Endodermal cell (in vitro differentiated cells): ENCODE data around the gene NIFK. TPM values are rescaled to one million over a fixed set of nuclear protein-coding genes. Genes with fewer than 3 reads are reported as not detected.
"Not testable (repeated sequence)": the region's sequence is repeated elsewhere in the genome, so short reads cannot be mapped to it uniquely, and the experiment has no call there.

Experiments used
- DNase-seq: peaks from one replicate; pipeline ENCODE4 v3.0.0-alpha.2; 2017
- H3K27ac ChIP-seq: 2 replicates; pipeline ENCODE4 v1.5.1; 2013; ENCODE audit warnings: mild to moderate bottlenecking, low read depth, low read length, moderate library complexity
- H3K27me3 ChIP-seq: 2 replicates; pipeline ENCODE4 v1.6.1; 2013; ENCODE audit warnings: mild to moderate bottlenecking, low read length, moderate library complexity; ENCODE audit not compliant: insufficient read depth, control insufficient read depth, poor library complexity, severe bottlenecking
- H3K36me3 ChIP-seq: 2 replicates; pipeline ENCODE4 v1.7.0; 2013; ENCODE audit warnings: mild to moderate bottlenecking, low read length, moderate library complexity; ENCODE audit not compliant: control insufficient read depth, insufficient read depth
- H3K4me1 ChIP-seq: one replicate; pipeline ENCODE4 v1.7.0; 2013; ENCODE audit warnings: low read length; ENCODE audit not compliant: control insufficient read depth, insufficient read depth
- H3K4me3 ChIP-seq: 2 replicates; pipeline ENCODE4 v1.5.1; 2013; ENCODE audit warnings: mild to moderate bottlenecking, low read length, moderate library complexity
- H3K9ac ChIP-seq: 2 replicates; pipeline ENCODE4 v1.6.1; 2013; ENCODE audit warnings: mild to moderate bottlenecking, low read length, moderate library complexity; ENCODE audit not compliant: poor library complexity, severe bottlenecking; ENCODE audit errors: extremely low read depth
- H3K9me3 ChIP-seq: 2 replicates; pipeline ENCODE4 v1.6.1; 2013; ENCODE audit warnings: mild to moderate bottlenecking, low read length, moderate library complexity; ENCODE audit not compliant: control insufficient read depth
- H3K27ac Mint-ChIP-seq: 2 replicates; pipeline ENCODE4 v1.8.0; 2020; ENCODE audit warnings: mixed read lengths
- H3K27me3 Mint-ChIP-seq: 2 replicates; pipeline ENCODE4 v1.8.0; 2021; ENCODE audit warnings: mild to moderate bottlenecking, mixed read lengths; ENCODE audit not compliant: insufficient read depth
- H3K36me3 Mint-ChIP-seq: 2 replicates; pipeline ENCODE4 v1.8.0; 2020; ENCODE audit warnings: low read depth, mixed read lengths
- H3K4me1 Mint-ChIP-seq: 2 replicates; pipeline ENCODE4 v1.8.0; 2020; ENCODE audit warnings: mixed read lengths
- H3K4me3 Mint-ChIP-seq: 2 replicates; pipeline ENCODE4 v1.8.0; 2020; ENCODE audit warnings: mild to moderate bottlenecking, moderate library complexity, mixed read lengths
- H3K9me3 Mint-ChIP-seq: 2 replicates; pipeline ENCODE4 v1.8.0; 2020; ENCODE audit warnings: mild to moderate bottlenecking, mixed read lengths
- CTCF ChIP-seq: fragments of 200-600 bp; sonication (generic); conservative IDR thresholded peaks from 2 replicates; pipeline ENCODE4 v1.5.0; 2021; ENCODE audit warnings: antibody characterized with exemption, mild to moderate bottlenecking
- WGBS, 2 experiments: methylation state at CpG; one replicate each; pipeline versions ENCODE4 v1.1.5 to v1.1.7; 2013; ENCODE audit warnings: missing lambda C conversion rate in 2 of 2, mixed read lengths in 1 of 2; ENCODE audit not compliant: insufficient coverage in 1 of 2, insufficient read length in 1 of 2; 5-methylcytosine and 5-hydroxymethylcytosine counted together
- total RNA-seq, 2 donors: library from RNA; stranded (reverse); fragmentation: NEBNext Ultra II Directional in 1 of 2; extraction: Animal tissue kit (Norgen Biotek cat#: 25700) in 1 of 2; gene quantifications; 2 replicates in 1 of 2; 3 replicates in 1 of 2; pipeline ENCODE4 v1.2.1, GENCODE V29; 2021

Gene NIFK
- total RNA-seq, 2 donors from 2014 or later, result 64.2 to 88.5 TPM

DNA sequence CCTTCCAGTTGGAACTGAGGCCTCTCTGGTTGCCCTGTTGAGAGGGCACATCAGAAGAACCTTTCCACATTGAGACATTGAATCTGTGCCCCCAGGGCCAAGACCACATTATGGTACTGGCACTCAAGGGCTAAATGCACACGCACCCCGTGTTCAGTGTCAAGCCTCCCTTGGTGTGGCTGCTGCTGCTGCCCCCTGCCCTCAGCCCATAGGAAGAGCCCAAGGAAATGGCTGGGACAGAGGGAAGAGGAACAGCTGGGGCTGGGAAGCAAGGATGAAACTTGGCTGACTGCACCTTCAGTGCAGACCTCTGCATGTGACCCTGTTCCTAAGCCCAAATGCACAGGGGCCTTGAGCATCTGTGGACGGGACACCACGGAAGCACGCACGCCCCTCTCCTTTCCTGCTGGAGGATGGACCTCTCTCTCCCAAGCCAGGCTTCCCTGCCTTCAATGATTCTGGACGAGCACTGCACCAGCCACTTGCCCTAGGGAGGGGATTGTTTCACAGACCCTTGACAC is 40.2 kb downstream of the NIFK start:
- Histone ChIP-seq H3K36me3 (no peaks in the 10 kb centered on the region), H3K9ac (no peak overlapping the region), H3K4me3 (no peak overlapping the region), H3K27ac (no peak overlapping the region), H3K27me3 (no peaks in the 10 kb centered on the region), H3K9me3 (no peaks in the 10 kb centered on the region), H3K4me1 (no peaks in the 10 kb centered on the region)
- Mint-ChIP-seq H3K27me3 (no peaks in the 10 kb centered on the region), H3K4me3 (no peak overlapping the region), H3K27ac (no peak overlapping the region), H3K9me3 (no peaks in the 10 kb centered on the region), H3K36me3 (no peaks in the 10 kb centered on the region), H3K4me1 (no peaks in the 10 kb centered on the region)
- WGBS, 2 experiments, result 86 to 100% methylated on average over 3 to 7 of the region's 7 CpGs
- peak; percentile 67 for DNase-seq
- TF ChIP-seq CTCF, result peak; percentile 57

- no peaks in the 10 kb centered on the region for H3K36me3 Mint-ChIP-seq
- H3K9me3 Mint-ChIP-seq, result peaks cover 1% of the 10 kb centered on the region
- DNase-seq, result no peak
- no peak overlapping the region for H3K9ac ChIP-seq
- H3K4me1 ChIP-seq, result no peaks in the 10 kb centered on the region
- 46 to 47% methylated on average over 2 of the region's 2 CpGs for WGBS, 2 experiments
- no peak overlapping the region for H3K27ac Mint-ChIP-seq
- no peaks in the 10 kb centered on the region for H3K9me3 ChIP-seq
- no peaks in the 10 kb centered on the region for H3K27me3 Mint-ChIP-seq
- no peak overlapping the region for H3K4me3 ChIP-seq
- no peak for TF ChIP-seq CTCF
- H3K27me3 ChIP-seq, result no peaks in the 10 kb centered on the region
- no peaks in the 10 kb centered on the region for H3K4me1 Mint-ChIP-seq
- H3K27ac ChIP-seq, result no peak overlapping the region
- H3K36me3 ChIP-seq, result no peaks in the 10 kb centered on the region
- no peak overlapping the region for H3K4me3 Mint-ChIP-seq
Observed at GRCh38 chr2:121695171-121695451, 41.6 kb downstream of the NIFK start.

- H3K9ac ChIP-seq, result no peak overlapping the region
- Mint-ChIP-seq H3K27ac (no peak overlapping the region), H3K27me3 (no peaks in the 10 kb centered on the region), H3K36me3 (no peaks in the 10 kb centered on the region), H3K4me1 (no peaks in the 10 kb centered on the region), H3K9me3 (peaks cover 4% of the 10 kb centered on the region), H3K4me3 (no peak overlapping the region)
- H3K36me3 ChIP-seq, result no peaks in the 10 kb centered on the region
- no peaks in the 10 kb centered on the region for H3K4me1 ChIP-seq
- no peaks in the 10 kb centered on the region for H3K27me3 ChIP-seq
- TF ChIP-seq CTCF, result no peak
- H3K9me3 ChIP-seq, result no peaks in the 10 kb centered on the region
- WGBS, 2 experiments, result 88 to 90% methylated on average over 1 to 6 of the region's 6 CpGs
- peak; percentile 76 for DNase-seq
- no peak overlapping the region for H3K4me3 ChIP-seq
- no peak overlapping the region for H3K27ac ChIP-seq
Observed at GRCh38 chr2:121694398-121695170, 42.1 kb downstream of the NIFK start.

DNA sequence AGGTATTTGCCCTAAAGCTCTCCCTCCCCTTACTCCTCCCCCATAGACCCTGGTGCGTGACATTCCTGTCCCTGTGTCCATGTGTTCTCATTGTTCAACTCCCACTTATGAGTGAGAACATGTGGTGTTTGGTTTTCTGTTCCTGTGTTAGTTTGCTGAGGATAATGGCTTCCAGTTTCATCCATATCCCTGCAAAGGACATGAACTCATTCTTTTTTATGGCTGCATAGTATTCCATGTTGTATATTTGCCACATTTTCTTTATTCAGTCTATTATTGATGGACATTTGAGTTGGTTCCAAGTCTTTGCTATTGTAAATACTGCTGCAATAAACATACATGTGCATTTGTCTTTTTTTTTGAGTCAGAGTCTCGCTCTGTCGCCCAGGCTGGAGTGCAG is 46.1 kb downstream of the NIFK start:
- not testable (repeated sequence) for H3K4me3 Mint-ChIP-seq, H3K4me1 ChIP-seq, H3K27ac ChIP-seq, H3K27me3 Mint-ChIP-seq, DNase-seq, H3K4me3 ChIP-seq, H3K4me1 Mint-ChIP-seq, H3K36me3 Mint-ChIP-seq, H3K36me3 ChIP-seq, H3K9me3 ChIP-seq, H3K9me3 Mint-ChIP-seq, H3K27me3 ChIP-seq, H3K9ac ChIP-seq, H3K27ac Mint-ChIP-seq
- 98 to 100% methylated on average over 2 to 3 of the region's 3 CpGs for WGBS, 2 experiments
